ENCODE data around the gene FKTN.
"Not testable (repeated sequence)": the region's sequence is repeated elsewhere in the genome, so short reads cannot be mapped to it uniquely, and the experiment has no call there.

Gene FKTN

DNA sequence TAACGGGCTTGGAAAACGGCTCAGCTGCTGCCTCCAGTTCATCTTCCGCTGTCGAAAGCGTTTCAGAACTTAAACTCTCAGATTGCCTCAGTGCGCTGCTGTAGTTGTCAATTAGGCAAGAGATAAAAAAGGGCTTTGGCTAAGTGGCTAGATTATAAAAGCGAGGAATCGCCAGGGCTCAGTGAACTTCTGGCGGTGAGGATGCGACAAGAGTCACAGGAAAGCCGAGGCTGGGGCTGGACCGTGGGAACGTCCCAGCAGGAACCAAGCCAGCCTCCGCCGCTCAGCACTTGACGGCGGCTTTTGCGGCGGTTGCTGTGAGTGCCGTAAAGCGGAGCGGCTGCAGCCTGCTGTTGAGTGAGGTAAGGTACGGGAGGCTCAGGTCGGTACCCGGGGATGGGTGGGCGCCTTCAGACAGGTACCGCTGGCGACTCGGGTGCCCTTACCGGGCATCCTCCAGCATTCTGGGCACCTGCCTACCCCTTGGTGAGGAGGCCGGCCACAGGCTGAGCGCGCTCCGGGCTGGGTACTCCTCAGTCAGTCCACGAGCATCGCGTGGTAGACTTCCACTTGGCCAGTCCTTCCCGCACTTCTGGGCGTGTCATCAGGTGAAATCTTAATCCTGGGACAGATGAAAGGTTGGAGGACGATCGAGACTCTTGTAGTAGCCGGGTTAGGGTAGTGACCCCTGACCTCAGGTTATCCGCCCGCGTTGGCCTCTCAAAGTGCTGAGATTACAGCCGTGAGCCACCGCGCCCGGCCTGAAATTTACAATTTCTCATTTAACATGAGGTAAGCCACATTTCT lies at the start of gene FKTN:
Gene FKTN (plus strand): TSS at position 328 of the 807 bp plus-strand sequence. CDS start 16,902 bp downstream, outside the sequence.
- peak; percentile 67 to 89 for DNase-seq

DNA sequence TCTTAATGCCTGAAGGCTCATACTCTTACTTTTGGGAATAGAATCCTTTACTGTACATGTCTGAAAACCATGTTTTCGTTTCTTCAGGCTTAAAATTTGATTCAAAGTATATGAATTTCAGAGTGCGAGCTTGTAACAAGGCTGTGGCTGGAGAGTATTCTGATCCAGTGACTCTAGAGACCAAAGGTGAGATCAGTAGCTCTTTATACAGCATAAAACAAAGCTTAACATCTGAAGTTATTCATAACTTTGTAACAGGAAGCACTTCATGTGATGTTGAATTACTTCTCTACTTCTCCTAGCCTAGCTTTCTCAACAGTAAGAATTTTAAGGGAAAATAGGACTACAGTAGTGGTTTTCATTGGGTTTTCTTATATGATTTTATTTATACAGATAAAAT lies 49.4 kb upstream of the FKTN start:
- no peak for DNase-seq

DNA sequence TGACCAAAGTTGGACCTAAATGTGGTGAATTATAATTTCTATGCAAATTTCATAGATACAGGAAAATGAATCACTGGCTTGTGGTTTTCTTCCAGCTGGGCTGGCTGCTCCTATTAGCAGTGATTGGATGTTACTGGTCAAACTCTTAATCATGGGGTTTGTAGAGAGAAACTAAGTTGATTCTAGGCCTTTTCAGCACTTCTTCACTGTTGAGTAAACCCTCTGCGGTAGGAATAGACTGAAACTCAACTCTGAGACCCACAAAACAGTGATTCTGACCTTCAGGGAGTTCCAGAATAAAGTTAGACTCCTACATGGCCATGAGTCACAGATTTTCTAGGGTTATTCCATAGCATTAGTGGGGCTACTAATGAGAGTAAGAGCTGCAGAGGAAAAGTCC lies 47.9 kb upstream of the FKTN start:
- no peak for DNase-seq

DNA sequence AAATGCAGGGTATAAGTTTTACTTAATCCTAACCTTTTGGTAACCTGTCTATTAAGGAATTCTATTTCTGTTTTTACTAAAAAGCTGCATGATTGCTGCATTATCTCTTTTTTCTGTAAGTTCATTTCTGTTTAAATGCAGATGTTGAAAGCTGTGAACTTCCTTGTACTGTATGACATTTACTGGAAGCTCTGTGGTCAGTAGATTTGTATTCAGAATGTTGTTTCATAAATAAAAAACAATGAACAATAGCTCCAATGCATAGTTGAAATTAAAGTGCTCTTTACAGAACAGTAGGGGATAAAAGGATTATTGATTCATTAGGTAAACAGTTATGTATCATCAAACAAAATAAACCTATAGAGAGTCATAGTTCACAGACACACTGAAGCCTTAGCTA lies 46.5 kb upstream of the FKTN start:
- no peak for DNase-seq

DNA sequence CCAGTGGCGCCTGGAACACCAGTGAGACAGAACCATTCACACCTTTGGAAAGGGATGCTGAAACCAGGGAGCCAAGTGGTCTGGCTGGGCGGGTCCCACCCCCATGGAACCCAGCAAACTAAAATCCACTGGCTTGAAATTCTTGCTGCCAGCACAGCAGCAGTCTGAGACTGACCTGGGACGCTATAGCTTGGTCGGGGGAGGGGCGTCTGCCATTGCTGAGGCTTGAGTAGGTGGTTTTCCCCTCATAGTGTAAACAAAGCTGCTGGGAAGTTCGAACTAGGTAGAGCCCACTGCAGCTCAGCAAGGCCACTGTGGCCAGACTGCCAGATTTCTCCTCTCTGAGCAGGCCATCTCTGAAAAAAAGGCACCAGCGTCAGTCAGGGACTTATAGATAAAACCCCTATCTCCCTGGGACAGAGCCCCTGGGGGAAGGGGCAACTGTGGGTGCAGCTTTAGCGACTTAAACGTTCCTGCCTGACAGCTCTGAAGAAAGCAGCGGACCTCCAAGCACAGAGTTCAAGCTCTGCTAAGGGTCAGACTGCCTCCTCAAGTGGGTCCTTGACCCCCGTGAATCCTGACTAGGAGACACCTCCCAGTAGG lies 42.0 kb upstream of the FKTN start:
- no peak for DNase-seq

DNA sequence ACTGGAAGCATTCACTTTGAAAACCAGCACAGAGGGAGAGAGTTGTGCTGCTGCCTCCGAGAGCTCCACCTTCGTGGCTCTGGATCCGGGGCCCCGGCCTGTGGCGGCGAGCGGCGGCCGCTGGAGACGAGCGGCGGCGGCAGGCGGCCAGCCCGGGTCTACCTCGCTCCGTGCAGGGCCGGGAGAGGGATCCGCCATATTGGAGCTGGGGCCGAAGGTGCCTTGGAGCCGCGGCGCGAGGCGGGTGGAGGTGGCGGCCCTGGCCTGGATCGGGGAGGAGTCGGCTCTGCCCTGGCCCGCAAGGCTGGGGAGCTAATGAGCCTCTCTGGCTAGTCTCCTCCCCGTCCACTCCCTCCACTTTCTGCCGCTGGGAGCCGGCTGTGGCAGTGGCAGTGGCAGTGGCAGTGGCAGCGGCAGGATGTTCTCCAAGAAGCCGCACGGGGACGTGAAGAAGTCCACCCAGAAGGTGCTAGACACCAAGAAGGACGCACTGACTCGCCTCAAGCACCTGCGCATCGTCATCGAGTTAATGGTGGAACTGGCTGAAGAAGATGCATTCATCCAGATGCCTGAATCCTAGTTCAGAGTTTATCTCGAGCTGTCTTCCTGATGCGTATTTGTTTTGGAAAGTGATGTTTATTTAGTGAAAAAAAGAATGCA lies 38.1 kb upstream of the FKTN start:
- DNase-seq = peak in 1 of 2 experiments; percentile 8

DNA sequence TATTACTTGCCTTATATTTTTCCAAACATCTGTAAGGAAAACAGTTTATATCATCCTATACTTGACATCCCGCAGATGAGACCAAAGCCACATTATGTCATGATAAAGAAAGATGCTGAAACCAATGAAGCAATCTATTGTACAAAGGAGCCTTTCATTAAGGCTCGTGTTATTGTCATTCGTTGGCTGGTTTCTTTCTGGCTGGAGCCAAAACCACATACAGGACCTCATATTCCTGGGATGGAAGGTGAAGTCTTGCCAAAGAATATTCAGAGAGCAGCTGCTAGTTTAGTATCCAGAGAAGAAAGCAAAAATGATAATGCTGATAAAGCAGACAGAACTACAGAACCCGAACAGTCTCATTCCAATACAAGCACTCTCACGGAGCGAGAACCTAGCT lies 36.9 kb upstream of the FKTN start:
- not testable (repeated sequence) for DNase-seq

DNA sequence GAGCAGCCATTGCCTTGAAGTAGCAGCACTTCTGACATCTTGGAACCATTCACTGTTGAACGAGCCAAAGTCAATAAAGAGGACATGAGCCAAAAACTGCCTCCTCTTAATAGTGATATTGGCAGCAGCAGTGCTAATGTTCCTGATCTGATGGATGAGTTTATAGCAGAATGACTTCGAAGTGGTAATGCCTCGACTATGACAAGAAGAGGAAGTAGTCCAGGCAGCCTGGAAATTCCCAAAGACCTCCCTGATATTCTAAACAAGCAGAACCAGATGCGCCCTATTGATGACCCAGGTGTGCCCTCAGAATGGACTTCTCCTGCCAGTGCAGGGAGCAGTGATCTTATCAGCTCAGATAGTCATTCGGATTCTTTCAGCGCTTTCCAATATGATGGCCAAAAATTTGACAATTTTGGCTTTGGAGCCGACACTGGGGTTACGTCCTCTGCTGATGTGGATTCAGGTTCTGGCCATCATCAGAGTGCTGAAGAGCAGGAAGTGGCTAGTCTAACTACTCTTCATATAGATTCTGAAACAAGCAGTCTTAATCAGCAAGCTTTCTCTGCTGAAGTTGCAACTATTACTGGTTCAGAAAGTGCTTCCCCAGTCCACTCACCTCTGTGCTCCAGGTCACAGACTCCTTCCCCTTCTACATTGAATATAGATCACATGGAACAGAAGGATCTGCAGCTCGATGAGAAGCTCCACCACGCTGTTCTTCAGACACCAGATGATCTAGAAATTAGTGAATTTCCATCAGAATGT lies 35.1 kb upstream of the FKTN start:
- DNase-seq = not testable (repeated sequence)

DNA sequence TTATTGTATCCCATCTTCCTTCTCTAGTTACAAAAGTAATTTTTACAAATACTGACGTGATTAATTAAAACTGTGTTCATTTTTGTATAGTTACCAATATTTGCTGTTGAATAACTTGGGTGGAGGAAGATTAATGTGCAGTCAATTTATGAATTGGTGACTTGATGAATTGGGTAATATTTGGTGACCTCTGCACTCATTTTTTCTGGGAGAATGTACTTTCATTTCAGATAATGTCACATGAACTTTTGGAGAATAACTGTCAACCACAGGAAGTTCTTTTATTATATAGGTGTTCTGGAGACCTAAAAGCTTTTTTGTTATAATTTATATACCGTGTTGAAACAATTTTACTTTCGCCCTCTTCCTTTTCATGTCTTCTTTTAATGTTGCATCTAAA lies 26.4 kb upstream of the FKTN start:
- no peak for DNase-seq

DNA sequence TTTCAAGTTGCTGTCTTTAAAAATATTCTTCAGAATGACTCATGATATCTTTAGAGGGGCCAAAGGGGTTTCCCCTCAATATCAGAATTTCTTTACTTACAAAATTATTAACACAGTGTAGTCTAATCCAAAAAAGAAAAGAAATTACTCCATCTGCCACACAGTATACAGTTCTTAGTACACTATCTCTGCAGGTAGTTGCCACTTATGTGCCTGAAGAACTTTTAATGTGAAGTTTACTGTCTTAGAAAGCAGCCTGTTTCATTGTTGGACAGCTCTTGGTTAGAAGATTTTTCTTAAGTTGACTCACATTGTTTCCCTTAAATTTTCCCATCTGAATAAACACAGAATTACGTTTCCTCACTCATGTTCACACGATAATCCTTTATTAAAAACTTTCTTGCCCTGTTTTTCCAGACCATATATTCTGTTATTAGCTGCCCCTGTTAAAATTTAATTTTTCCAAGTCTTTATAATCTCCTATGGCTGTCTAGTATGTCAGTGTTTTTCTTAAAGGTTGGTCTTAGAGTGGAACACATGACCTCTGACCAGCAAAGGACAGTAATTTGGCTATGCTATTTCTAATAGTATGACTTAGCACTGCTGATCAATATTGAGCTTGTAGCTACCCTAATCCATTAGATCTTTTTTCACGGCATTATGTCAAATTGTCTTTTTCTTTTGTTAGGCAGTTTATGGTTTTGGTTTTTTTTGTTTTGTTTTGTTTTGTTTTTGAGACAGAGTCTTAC lies 21.8 kb upstream of the FKTN start:
- DNase-seq = no peak

DNA sequence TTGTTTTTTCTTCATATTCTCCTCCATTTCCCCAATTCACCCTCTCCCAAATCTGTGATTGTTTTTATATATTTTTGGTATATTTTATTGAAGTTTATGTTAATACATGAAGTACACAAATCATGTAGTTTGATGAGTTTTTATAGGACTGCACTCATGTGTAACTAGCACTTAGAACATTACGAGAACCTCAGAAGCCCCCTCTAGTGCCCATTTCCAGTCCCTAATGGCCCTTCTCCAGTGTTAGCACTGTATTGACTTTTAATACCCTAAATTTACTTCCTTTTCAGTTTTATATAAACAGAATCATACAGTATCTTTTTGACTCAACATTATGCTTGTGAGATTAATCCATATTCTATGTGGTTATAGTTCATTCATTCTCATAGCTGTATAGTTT lies 18.5 kb upstream of the FKTN start:
- no peak for DNase-seq

DNA sequence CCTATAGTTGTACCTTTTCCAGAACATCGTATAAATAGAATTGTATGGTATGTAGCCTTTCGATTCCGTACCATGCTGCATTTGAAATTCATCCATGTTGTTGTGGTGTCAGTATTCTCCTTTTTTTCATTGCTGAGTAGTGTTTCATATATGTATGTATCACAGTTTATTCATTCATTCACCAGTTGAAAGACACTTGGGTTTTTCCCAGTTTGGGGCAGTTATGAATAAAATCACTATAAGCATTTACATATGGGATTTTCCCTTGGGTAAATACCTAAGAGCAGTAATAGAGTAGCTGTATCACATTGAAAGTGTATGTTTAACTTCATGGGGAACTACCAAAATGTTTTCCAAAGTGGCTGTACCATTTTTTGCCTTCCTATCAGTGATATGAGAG lies 16.1 kb upstream of the FKTN start:
- DNase-seq = no peak

DNA sequence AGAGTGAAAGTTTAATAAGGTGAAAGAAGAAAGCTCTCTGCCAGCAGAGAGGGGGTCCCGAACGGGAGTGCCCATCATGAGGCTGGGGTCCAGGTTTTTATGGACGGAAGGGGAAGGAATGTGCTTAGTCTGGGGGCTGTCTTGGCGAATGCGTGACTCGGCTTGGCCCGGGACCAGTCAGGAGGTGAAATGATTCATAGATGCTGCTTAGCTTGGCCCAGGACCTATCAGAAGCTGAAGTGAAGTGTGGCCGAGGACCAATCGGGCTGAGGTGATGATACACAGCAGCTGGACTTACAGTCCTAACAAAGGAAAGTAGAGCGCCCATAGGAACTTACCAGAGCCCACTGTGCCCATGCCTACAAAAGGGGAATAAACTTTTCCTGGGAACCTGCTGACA lies 3.9 kb upstream of the FKTN start:
- no peak for DNase-seq

DNA sequence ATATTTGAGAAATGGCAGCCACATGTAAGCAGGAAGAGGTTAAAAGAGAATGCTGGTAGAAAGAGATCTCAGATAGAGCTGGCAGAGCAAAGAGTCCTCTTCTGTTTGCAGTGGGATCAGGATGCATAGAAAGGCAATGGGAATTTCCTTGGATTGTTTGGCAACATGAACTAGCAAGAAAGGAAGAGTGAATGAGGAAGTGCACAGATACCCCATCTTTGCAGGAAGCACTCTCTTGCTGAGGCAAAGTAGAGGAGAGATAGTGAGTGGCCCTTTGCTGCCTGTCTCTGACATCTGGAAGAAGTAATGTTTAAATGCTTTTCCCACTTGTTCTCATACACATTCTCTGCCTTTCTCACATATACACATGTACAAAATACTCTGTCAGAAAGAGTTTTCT lies 14.5 kb downstream of the FKTN start:
- DNase-seq = no peak

DNA sequence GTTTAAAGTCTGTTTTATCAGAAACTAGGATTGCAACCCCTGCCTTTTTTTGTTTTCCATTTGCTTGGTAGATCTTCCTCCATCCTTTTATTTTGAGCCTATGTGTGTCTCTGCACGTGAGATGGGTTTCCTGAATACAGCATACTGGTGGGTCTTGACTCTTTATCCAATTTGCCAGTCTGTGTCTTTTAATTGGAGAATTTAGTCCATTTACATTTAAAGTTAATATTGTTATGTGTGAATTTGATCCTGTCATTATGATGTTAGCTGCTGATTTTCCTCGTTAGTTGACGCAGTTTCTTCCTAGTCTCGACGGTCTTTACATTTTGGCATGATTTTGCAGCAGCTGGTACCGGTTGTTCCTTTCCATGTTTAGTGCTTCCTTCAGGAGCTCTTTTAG lies 22.0 kb downstream of the FKTN start:
- not testable (repeated sequence) for DNase-seq

DNA sequence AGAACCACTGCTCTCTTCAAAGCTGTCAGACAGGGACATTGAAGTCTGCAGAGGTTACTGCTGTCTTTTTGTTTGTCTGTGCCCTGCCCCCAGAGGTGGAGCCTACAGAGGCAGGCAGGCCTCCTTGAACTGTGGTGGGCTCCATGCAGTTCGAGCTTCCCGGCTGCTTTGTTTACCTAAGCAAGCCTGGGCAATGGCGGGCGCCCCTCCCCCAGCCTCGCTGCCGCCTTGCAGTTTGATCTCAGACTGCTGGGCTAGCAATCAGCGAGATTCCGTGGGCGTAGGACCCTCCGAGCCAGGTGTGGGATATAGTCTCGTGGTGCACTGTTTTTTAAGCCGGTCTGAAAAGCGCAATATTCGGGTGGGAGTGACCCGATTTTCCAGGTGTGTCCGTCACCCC lies 23.6 kb downstream of the FKTN start:
- DNase-seq = not testable (repeated sequence)

DNA sequence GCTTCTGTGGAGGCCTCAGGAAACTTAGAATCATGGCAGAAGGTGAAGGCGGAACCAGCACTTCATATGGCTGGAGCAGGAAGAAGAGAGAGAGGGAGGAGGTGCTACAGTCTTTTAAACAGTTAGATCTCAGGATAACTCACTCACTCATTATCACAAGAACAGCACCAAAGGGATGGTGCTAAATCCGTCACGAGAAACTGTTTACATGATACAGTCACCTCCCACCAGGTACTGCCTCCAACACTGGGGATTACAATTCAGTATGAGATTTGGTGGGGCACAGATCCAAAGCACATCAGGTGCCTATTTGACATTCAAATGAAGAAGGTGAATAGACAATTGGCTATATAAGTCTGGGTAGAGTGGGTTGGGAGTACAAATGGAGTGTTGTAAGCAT lies 35.2 kb downstream of the FKTN start:
- no peak for DNase-seq

DNA sequence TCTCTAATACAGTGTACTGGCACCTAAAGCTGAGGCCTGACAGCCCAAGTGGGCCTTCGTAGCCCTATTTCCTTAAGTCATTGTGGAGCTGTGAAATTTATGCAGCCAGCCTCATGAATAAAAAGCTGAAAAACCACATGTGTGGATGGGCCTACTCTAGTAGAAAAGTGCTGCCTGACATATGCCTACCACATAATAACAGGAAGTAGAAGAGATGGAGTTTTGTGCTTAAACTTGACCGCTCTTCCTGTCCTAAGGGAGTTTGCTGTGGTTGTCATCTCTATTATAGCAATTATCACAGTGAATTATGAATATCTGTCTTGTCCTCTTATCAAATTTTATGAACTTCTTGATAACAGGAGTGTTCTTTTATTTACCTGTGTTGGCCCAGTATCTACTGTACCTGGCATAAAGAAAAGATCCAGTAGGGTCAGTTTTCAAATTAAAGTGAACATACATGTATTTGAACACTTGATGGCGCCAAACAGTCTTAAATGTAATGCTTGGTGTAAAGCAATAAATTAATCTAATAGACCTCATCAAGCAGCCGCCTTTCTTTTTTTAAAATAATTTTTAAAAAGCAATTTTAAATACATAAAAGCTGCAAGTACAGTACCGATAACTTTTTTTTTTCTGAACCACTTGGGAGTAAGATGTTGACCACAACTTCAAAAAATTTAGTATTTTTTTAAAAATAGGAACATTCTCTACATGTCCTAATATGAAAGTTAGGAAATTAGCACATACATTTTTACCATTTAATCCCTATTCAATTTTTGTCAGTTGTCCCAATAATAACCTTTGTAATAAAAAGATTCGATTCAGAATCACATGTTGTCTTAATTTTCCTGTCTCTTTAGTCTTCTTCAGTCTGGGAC lies 51.0 kb downstream of the FKTN start:
- peak; percentile 51 to 52 for DNase-seq

DNA sequence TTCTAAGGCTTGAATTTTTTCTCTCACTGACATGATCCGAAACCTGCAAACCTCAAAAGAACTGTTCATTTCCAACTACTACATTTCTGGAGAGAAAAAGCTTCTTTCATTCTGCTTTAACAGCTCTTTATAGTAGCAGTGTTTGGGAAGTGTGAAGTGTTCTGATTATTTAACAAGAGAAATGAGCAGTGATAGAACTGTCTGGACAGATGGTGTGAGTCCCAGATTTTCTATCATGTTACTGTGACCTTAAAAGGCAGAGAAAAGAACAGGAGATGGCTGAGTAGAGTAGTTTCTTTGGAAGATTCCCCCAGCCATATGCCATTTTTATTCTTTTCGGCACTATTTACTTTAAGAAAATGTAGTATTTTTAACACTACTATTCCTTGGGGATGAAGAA lies 63.1 kb downstream of the FKTN start:
- no peak for DNase-seq

DNA sequence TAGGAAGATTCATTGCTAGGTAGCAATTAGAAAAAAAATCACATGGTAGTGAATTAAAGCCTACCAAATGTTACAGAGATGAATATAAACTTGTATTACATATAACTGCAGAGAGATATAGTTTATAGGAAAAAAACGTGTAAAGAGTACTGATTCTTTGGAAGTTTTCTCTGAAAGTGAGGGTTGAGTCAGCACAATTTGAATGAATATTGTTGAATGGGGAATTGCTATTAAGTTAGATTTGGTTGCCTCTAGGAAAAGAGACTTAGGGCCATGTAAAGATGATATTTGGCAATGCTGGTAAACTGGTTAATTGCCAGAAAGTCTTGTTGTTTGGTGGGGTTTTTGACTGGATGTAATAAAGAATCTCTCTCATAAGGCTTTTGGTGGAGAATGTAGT lies 67.2 kb downstream of the FKTN start:
- no peak for DNase-seq

DNA sequence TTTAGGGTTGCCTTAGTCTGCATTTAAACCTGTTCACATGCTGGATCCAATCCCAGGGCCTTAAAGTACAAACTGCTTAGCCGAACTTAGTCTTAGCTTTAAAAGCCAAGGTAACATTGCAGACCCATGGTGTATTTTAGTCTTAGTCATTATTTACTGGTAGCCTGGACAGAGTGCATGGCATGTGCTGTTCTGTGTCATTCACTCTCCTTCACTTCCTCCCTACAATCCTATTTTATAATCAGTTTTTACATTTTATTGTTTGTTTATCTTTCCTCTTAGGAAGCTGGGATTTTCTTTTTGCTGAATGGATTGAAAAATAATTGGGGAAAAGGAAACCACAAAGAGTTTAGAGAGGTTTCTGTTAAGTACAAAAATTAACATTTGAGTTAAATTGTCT lies 74.9 kb downstream of the FKTN start:
- no peak for DNase-seq

DNA sequence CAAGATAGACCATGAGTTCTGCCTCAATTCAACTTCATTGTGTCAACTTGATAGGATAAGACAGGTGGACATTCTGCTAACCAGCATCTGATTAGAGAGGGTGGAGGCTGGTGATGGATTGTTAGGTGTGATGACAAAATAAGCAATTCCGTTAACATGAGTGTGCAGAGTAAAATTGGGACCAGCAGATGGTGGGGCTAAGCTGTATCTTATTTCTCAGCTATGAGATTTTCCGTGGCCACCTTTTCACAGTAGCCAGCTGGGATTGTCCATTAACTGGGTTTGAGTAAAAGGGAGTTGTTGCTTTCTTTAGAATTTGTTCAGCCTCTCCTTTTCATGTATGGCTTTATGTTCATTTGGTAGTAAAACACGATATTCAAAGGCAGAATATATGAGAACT lies 75.5 kb downstream of the FKTN start:
- peak in 1 of 2 experiments; percentile 7 for DNase-seq
